ENCODE measurements around the gene OXSR1.
A peak's percentile ranks its signal among the peaks of the same experiment; 100 is the strongest.

Gene OXSR1

DNA sequence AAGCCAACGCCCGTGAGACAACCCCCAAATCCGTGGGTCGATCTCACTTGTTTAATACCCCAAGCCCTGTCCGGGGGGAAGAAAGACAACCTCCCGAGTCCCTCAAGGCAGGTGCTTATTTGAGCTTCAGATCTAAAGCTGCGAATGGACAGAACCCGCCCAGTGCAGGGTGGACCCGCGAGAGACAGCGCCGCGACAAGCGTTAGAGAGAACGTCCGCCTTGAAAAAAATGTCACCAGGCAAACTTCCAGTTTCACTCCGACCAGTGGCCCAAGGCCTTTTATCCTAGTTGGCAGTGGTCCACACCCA lies 740 bp upstream of the OXSR1 start:
- DNase-seq (ENCODE audit: low read depth, low spot score) = no peak
- no peaks in the 10 kb centered on the region for H3K36me3 ChIP-seq (ENCODE audit: insufficient read depth, low read length)

DNA sequence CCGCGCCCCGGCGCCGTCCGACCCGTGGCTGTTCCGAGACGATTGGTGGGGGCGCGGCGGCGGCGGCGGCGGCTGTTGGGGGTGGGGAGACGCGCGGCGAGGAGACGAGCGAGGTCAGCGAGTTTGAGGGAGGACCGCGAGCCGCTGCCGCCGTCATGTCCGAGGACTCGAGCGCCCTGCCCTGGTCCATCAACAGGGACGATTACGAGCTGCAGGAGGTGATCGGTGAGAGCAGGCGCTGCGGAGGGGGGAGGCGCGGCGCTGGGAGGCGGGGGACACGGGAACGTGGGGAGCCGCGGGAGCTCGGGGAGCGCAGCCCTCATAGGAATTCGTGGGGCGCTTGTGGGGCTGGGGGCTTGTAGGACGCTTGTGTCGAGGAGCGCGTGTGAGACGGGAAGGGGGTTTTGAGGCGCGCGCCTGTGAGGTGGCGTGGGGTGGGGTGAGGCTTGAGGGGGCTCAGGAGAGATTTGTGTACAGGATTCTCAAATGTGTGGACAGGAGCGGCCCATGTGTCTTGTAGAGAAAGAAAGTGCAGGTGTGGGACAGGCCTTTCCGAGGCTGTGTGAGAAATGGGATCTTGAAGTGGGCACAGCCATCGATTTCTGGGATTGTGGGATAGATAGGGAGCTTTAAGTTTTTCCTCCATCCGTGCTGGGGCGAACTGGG lies 518 bp downstream of the OXSR1 start:
- peak overlapping the region; percentile 84 for H3K4me3 ChIP-seq
- no peak overlapping the region for H3K27ac ChIP-seq
- no peak for DNase-seq (ENCODE audit: low read depth, low spot score)

More for the DNA sequence above, 740 bp upstream of the OXSR1 start:
- Histone ChIP-seq H3K9me3 (ENCODE audit: low read depth, low read length) (no peaks in the 10 kb centered on the region), H3K9ac (ENCODE audit: insufficient read length) (peak overlapping the region; percentile 51), H3K4me3 (peak overlapping the region; percentile 84), H3K27ac (peak overlapping the region; percentile 93)
- TF ChIP-seq POLR2AphosphoS5 (IDR thresholded peaks at IDR 0.05; ENCODE audit: borderline replicate concordance, low read depth, low read length) = no peak
- no peak for TF ChIP-seq EZH2 (IDR thresholded peaks at IDR 0.05)
- TF ChIP-seq FOXP2 (optimal IDR thresholded peaks at IDR 0.05; ENCODE audit: control extremely low read depth, extremely low read length, insufficient read depth) = no peak

DNA sequence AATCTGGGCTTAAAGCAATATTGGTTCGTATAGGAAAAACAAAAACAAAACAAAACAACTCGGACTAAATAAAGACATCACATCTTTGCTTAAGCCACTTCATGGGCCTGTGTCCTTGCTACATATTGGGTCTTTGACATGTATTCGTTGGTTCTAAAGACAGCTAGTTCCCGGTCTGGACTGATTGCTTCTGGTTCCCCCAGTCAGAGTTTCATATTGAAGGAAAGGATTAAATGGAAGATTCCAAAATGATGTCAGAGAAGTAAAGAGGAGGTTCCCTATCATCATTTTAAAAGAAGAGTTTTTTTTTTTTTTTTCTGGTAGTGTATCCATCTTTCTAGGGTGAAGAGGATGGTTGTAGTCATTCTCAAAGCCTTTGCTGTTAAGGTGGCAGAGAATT lies 2.3 kb downstream of the OXSR1 start:
- Histone ChIP-seq H3K27ac (no peak overlapping the region), H3K9me3 (ENCODE audit: low read depth, low read length) (no peaks in the 10 kb centered on the region), H3K9ac (ENCODE audit: insufficient read length) (no peak overlapping the region), H3K36me3 (ENCODE audit: insufficient read depth, low read length) (no peaks in the 10 kb centered on the region), H3K4me3 (no peak overlapping the region)
- TF ChIP-seq FOXP2 (optimal IDR thresholded peaks at IDR 0.05; ENCODE audit: control extremely low read depth, extremely low read length, insufficient read depth) (no peak), EZH2 (IDR thresholded peaks at IDR 0.05) (no peak), POLR2AphosphoS5 (IDR thresholded peaks at IDR 0.05; ENCODE audit: borderline replicate concordance, low read depth, low read length) (no peak)
- no peak for DNase-seq (ENCODE audit: low read depth, low spot score)

More for the DNA sequence above, 518 bp downstream of the OXSR1 start:
- TF ChIP-seq POLR2AphosphoS5 (IDR thresholded peaks at IDR 0.05; ENCODE audit: borderline replicate concordance, low read depth, low read length) (no peak), EZH2 (IDR thresholded peaks at IDR 0.05) (no peak), FOXP2 (optimal IDR thresholded peaks at IDR 0.05; ENCODE audit: control extremely low read depth, extremely low read length, insufficient read depth) (no peak)
- no peaks in the 10 kb centered on the region for H3K9me3 ChIP-seq (ENCODE audit: low read depth, low read length)
- peak overlapping the region; percentile 89 for H3K9ac ChIP-seq (ENCODE audit: insufficient read length)
- H3K36me3 ChIP-seq (ENCODE audit: insufficient read depth, low read length) = no peaks in the 10 kb centered on the region

DNA sequence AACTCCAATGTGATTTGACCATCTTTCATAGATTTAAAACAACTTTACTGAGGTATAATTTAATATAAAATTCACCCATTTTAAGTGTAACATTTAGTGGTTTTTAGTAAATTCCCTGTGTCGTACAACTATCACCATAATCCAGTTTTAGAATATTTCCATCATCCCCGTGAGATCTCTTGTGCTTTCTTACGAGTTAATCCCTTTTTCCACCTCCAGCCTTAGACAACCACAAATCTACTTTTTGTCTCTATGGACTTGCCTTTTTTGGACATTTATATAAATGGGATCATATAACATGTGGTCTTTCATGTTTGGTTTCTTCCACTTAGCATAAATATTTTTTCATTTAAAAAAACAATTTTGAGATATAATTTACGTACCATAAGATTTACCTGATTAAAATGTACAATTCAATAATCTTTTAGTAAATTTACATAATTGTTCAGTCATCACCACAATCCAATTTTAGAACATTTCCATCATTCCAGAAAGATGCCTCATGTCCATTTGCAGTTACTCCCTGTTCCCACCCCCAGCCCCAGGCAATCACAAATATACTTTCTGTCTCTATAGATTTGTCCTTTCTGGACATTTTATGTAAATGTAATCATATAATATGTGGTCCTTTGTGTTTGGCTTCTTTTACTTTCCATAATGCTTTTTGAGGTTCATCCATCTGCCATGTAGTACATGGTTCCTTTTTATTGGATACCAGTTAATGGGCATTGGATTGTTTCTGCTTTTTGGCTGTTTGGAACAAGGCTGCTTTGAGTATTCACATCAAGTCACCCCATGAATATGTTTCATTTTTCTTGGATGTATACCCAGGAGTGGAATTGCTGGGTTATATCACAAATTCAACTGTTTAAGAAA lies 3.1 kb downstream of the OXSR1 start:
- no peak overlapping the region for H3K27ac ChIP-seq
- no peaks in the 10 kb centered on the region for H3K36me3 ChIP-seq (ENCODE audit: insufficient read depth, low read length)
- no peak overlapping the region for H3K4me3 ChIP-seq
- no peak for DNase-seq (ENCODE audit: low read depth, low spot score)
- no peak for TF ChIP-seq FOXP2 (optimal IDR thresholded peaks at IDR 0.05; ENCODE audit: control extremely low read depth, extremely low read length, insufficient read depth)
- TF ChIP-seq POLR2AphosphoS5 (IDR thresholded peaks at IDR 0.05; ENCODE audit: borderline replicate concordance, low read depth, low read length) = no peak
- no peak for TF ChIP-seq EZH2 (IDR thresholded peaks at IDR 0.05)
- no peaks in the 10 kb centered on the region for H3K9me3 ChIP-seq (ENCODE audit: low read depth, low read length)
- no peak overlapping the region for H3K9ac ChIP-seq (ENCODE audit: insufficient read length)

DNA sequence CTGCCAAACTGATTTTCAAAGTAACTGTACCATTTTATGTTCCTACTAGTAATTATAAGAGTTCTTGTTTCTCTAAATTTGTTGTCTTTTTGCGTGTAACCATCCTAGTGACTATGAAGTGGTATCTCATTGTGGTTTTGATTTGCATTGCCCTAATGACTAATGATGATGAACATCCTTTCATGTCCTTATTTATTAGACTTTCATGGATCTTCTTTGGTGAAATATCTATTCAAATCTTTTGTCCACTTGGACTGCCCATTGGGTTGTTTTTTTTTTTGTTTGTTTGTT lies 3.6 kb downstream of the OXSR1 start:
- no peaks in the 10 kb centered on the region for H3K36me3 ChIP-seq (ENCODE audit: insufficient read depth, low read length)
- no peaks in the 10 kb centered on the region for H3K9me3 ChIP-seq (ENCODE audit: low read depth, low read length)
- no peak overlapping the region for H3K4me3 ChIP-seq
- no peak for DNase-seq (ENCODE audit: low read depth, low spot score)
- no peak for TF ChIP-seq EZH2 (IDR thresholded peaks at IDR 0.05)
- no peak for TF ChIP-seq FOXP2 (optimal IDR thresholded peaks at IDR 0.05; ENCODE audit: control extremely low read depth, extremely low read length, insufficient read depth)
- TF ChIP-seq POLR2AphosphoS5 (IDR thresholded peaks at IDR 0.05; ENCODE audit: borderline replicate concordance, low read depth, low read length) = no peak
- H3K9ac ChIP-seq (ENCODE audit: insufficient read length) = no peak overlapping the region
- H3K27ac ChIP-seq = no peak overlapping the region

DNA sequence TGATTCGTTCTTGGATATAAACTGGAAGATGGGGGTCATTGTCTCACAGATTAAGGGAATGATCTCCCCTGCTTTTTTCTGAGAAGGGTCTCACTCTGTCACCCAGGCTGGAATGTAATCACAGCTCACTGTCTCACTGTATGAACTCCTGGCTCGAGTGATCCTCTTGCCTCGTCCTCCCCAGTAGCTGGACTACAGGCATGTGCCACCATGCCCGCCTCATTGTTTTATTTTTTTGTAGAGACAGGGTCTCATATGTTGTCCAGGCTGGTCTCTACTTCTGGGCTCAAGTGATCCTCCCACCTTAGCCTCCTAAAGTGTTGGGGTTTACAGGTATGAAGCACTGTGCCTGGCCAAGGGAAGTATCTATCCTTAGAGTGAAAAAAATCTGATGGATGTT lies 5.4 kb downstream of the OXSR1 start:
- H3K4me3 ChIP-seq = no peak overlapping the region
- no peaks in the 10 kb centered on the region for H3K9me3 ChIP-seq (ENCODE audit: low read depth, low read length)
- no peaks in the 10 kb centered on the region for H3K36me3 ChIP-seq (ENCODE audit: insufficient read depth, low read length)
- no peak for DNase-seq (ENCODE audit: low read depth, low spot score)
- TF ChIP-seq POLR2AphosphoS5 (IDR thresholded peaks at IDR 0.05; ENCODE audit: borderline replicate concordance, low read depth, low read length) (no peak), EZH2 (IDR thresholded peaks at IDR 0.05) (no peak), FOXP2 (optimal IDR thresholded peaks at IDR 0.05; ENCODE audit: control extremely low read depth, extremely low read length, insufficient read depth) (no peak)
- no peak overlapping the region for H3K27ac ChIP-seq
- H3K9ac ChIP-seq (ENCODE audit: insufficient read length) = no peak overlapping the region

DNA sequence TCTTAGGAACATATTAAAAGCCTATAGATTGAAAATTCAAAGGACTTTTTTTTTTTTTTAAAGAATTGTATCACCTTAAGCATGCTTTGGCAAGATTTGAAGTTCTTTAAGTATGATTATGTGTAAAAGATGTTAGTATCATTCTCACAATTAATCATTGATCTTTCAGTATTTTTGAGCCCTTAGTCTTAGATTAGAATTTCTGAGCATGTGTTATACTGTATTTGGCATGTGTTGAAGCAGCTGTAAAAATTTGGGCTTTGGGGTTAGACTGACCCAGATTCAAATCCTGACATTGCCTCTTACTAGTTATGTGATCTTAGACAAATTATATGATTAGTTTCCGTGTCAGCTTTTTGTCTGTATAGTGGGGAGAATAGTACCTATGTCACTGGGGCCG lies 6.3 kb downstream of the OXSR1 start:
- H3K27ac ChIP-seq = no peak overlapping the region
- H3K36me3 ChIP-seq (ENCODE audit: insufficient read depth, low read length) = no peaks in the 10 kb centered on the region
- TF ChIP-seq FOXP2 (optimal IDR thresholded peaks at IDR 0.05; ENCODE audit: control extremely low read depth, extremely low read length, insufficient read depth) (no peak), EZH2 (IDR thresholded peaks at IDR 0.05) (no peak), POLR2AphosphoS5 (IDR thresholded peaks at IDR 0.05; ENCODE audit: borderline replicate concordance, low read depth, low read length) (no peak)
- H3K9me3 ChIP-seq (ENCODE audit: low read depth, low read length) = no peaks in the 10 kb centered on the region
- DNase-seq (ENCODE audit: low read depth, low spot score) = no peak
- H3K4me3 ChIP-seq = no peak overlapping the region
- H3K9ac ChIP-seq (ENCODE audit: insufficient read length) = no peak overlapping the region

DNA sequence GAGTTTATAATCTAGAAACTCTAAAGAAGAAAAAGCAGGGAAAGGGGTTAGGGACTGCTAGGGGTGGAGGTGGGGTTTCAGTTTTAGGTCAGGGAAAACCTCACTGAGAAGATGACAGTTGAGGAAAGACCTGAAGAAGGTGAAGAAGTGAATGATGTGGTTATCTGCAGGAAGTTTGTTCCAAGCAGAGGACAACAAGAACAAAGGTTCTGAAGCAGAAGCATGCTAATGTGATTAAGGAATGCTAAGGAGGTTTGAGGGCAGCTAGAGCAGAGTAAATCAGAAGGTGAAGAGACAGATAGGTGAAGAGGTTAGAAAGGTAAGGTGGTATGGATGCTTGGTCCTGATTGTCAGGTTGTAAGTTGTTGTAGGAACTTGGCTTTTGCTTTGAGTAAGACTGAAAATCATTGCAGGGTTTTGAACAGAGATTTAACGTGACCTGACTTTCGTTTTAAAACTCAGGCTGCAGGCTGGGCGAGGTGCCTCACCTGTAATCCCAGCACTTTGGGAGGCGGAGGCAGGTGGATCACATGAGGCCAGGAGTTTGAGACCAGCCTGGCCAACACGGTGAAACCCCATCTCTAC lies 8.6 kb downstream of the OXSR1 start:
- Histone ChIP-seq H3K4me3 (no peak overlapping the region), H3K9ac (ENCODE audit: insufficient read length) (no peak overlapping the region), H3K9me3 (ENCODE audit: low read depth, low read length) (no peaks in the 10 kb centered on the region), H3K36me3 (ENCODE audit: insufficient read depth, low read length) (no peaks in the 10 kb centered on the region), H3K27ac (no peak overlapping the region)
- no peak for DNase-seq (ENCODE audit: low read depth, low spot score)
- no peak for TF ChIP-seq POLR2AphosphoS5 (IDR thresholded peaks at IDR 0.05; ENCODE audit: borderline replicate concordance, low read depth, low read length)
- TF ChIP-seq FOXP2 (optimal IDR thresholded peaks at IDR 0.05; ENCODE audit: control extremely low read depth, extremely low read length, insufficient read depth) = no peak
- no peak for TF ChIP-seq EZH2 (IDR thresholded peaks at IDR 0.05)

Data from SK-N-MC (cell line).